C4-2B (cell line): ENCODE measurements around the gene GPHA2.
A peak's percentile ranks its signal among the peaks of the same experiment; 100 is the strongest.

Source experiments
- H3K27ac ChIP-seq: fragments of 450-650 bp; 2 replicates; pipeline ENCODE4 v1.5.1; 2017
- CTCF ChIP-seq: fragments of 450-650 bp; conservative IDR thresholded peaks from 2 replicates; pipeline ENCODE4 v1.5.1; 2017; ENCODE audit warnings: mild to moderate bottlenecking
- ZFX ChIP-seq: fragments of 450-650 bp; IDR thresholded peaks from 2 replicates; pipeline ENCODE4 v1.6.1; 2017

Gene GPHA2

DNA sequence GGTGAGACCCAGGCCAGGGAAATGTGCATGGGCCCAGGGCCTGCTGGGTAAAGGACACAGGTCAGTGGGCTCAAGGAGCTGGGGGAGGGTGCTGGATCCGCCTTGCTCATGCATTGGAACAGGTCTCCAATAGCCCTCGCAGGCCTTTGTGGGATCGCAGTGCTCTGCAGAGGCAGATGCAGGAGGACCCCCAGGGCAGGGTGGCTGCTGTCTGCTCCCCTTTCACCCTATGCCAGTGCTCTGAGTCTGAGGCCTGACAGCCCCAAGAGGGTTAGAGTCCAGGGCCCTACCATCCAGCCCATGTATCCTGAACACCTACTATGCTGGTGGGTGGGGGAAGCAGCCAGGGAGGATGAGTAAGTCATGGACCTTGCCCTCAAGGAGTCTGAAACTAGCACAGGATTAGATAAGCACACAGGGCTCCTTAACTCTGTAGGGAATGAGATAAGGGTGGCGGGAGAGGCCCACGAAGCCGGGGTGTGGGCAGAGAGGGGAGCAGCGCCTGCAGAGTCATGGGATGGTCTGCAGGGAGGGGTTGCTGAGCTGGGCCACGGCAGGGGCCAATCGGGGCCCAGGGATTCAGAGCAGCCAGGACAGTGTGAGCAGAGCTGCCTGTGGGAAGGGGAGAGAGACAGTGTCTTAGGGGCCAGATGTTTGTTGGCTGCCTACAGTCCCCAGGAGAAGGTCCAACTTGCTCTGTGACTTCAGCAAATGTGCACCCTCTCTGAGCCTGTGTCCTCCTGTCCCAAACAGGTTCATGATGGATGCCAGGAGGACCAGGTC is 46.8 kb downstream of the GPHA2 start:
- H3K27ac ChIP-seq: no peak overlapping the region
- TF ChIP-seq ZFX (no peak), CTCF (no peak)

GRCh38 chr11:64888406-64888728 is 47.3 kb downstream of the GPHA2 start:
- H3K27ac ChIP-seq: peak overlapping the region; percentile 9; the same call in 1 of the 2 replicates
- TF ChIP-seq ZFX (no peak), CTCF (no peak)

- peak; percentile 100 for TF ChIP-seq CTCF
- TF ChIP-seq ZFX: no peak
- peak overlapping the region; percentile 9; the same call in 1 of the 2 replicates for H3K27ac ChIP-seq
These were observed 47.8 kb downstream of the GPHA2 start for GRCh38 chr11:64887757-64888405.

- peak overlapping the region; percentile 9; the same call in 1 of the 2 replicates for H3K27ac ChIP-seq
- TF ChIP-seq CTCF (no peak), ZFX (no peak)
These were observed 48.4 kb downstream of the GPHA2 start for GRCh38 chr11:64887234-64887756.

GRCh38 chr11:64885367-64886286 is 50.1 kb downstream of the GPHA2 start:
- no peak for TF ChIP-seq ZFX
- no peak for TF ChIP-seq CTCF
- no peak overlapping the region for H3K27ac ChIP-seq
